Hepatocyte (in vitro differentiated cells): ENCODE results near the gene MAST4. TPM values are rescaled to one million over a fixed set of nuclear protein-coding genes. Genes with fewer than 3 reads are reported as not detected.
A peak's percentile ranks its signal among the peaks of the same experiment; 100 is the strongest.

ENCODE experiments used
- DNase-seq: peaks from one replicate; pipeline ENCODE4 v3.0.0-alpha.2; 2016; ENCODE audit warnings: low spot score
- H2AFZ ChIP-seq: fragments of 200-600 bp; sonication (generic); 2 replicates; pipeline ENCODE4 v1.6.0; 2016; ENCODE audit warnings: antibody characterized with exemption, mild to moderate bottlenecking
- H3K27ac ChIP-seq: fragments of 200-600 bp; sonication (generic); 2 replicates; pipeline ENCODE4 v1.5.1; 2016; ENCODE audit warnings: mild to moderate bottlenecking
- H3K27me3 ChIP-seq: fragments of 200-600 bp; sonication (generic); 2 replicates; pipeline ENCODE4 v1.6.1; 2016
- H3K36me3 ChIP-seq: fragments of 200-600 bp; sonication (generic); replicated peaks from 2 replicates; pipeline ENCODE4 v1.5.1; 2016; ENCODE audit warnings: low read depth; ENCODE audit not compliant: insufficient read depth
- H3K4me1 ChIP-seq: fragments of 200-600 bp; sonication (generic); 2 replicates; pipeline ENCODE4 v1.5.1; 2016; ENCODE audit warnings: mild to moderate bottlenecking, moderate library complexity; ENCODE audit not compliant: insufficient read depth
- H3K4me2 ChIP-seq: fragments of 200-600 bp; sonication (generic); 2 replicates; pipeline ENCODE4 v1.6.0; 2016
- H3K4me3 ChIP-seq: fragments of 200-600 bp; sonication (generic); 2 replicates; pipeline ENCODE4 v1.5.1; 2016; ENCODE audit warnings: mild to moderate bottlenecking
- H3K79me2 ChIP-seq: fragments of 200-600 bp; sonication (generic); 2 replicates; pipeline ENCODE4 v1.6.0; 2017; ENCODE audit warnings: mild to moderate bottlenecking
- H3K9me2 ChIP-seq: fragments of 200-600 bp; sonication (generic); replicated peaks from 2 replicates; pipeline ENCODE4 v1.6.0; 2017; ENCODE audit warnings: mild to moderate bottlenecking; ENCODE audit not compliant: insufficient read depth
- H3K9me3 ChIP-seq: fragments of 200-600 bp; sonication (generic); 2 replicates; pipeline ENCODE4 v1.5.1; 2016; ENCODE audit warnings: low read depth, mild to moderate bottlenecking
- H4K20me1 ChIP-seq: fragments of 200-600 bp; sonication (generic); 2 replicates; pipeline ENCODE4 v1.6.0; 2016; ENCODE audit warnings: mild to moderate bottlenecking; ENCODE audit not compliant: insufficient read depth, poor library complexity, severe bottlenecking
- CTCF ChIP-seq: fragments of 200-600 bp; sonication (generic); IDR thresholded peaks from 2 replicates; pipeline ENCODE4 v1.5.1; 2016; ENCODE audit warnings: antibody characterized with exemption, mild to moderate bottlenecking; ENCODE audit not compliant: poor library complexity
- EZH2 ChIP-seq: fragments of 200-600 bp; sonication (generic); IDR thresholded peaks from 2 replicates; pipeline ENCODE4 v1.6.1; 2016; ENCODE audit warnings: antibody characterized with exemption, mild to moderate bottlenecking, borderline replicate concordance
- EZH2phosphoT487 ChIP-seq: fragments of 200-600 bp; sonication (generic); IDR thresholded peaks from one replicate; pipeline ENCODE4 v1.6.1; 2018; ENCODE audit warnings: antibody characterized with exemption, mild to moderate bottlenecking, low read depth, moderate library complexity; ENCODE audit not compliant: unreplicated experiment, severe bottlenecking
- WGBS: methylation state at CpG from one replicate; pipeline ENCODE4 v1.1.6; 2016; ENCODE audit warnings: low lambda C conversion rate; ENCODE audit errors: missing lambda C conversion rate; 5-methylcytosine and 5-hydroxymethylcytosine counted together
- polyA plus RNA-seq: library from polyadenylated mRNA; unstranded; fragments of >200 nt; fragmentation: Nextera tagmentation; extraction: Ambion mirVana; gene quantifications from 2 replicates; pipeline ENCODE4 v1.2.1, GENCODE V29; 2016
- total RNA-seq: library from RNA; depleted of rRNA; stranded (reverse); fragments of >200 nt; gene quantifications from 2 replicates; pipeline ENCODE4 v1.2.3, GENCODE V29; 2014

MAST4 gene
- total and polyA plus RNA-seq, 2 experiments from 2014 or later = 11.7 to 13.2 TPM

GRCh38 chr5:66796305-66797292 is 200.4 kb downstream of the MAST4 start:
- Histone ChIP-seq H3K27me3 (no peaks in the 10 kb centered on the region), H3K4me1 (no peaks in the 10 kb centered on the region), H3K9me2 (no peaks in the 10 kb centered on the region), H3K79me2 (no peaks in the 10 kb centered on the region), H3K4me2 (no peak overlapping the region), H4K20me1 (no peaks in the 10 kb centered on the region), H3K36me3 (no peaks in the 10 kb centered on the region), H3K27ac (no peak overlapping the region), H3K9me3 (no peaks in the 10 kb centered on the region), H3K4me3 (no peak overlapping the region), H2AFZ (no peak overlapping the region)
- DNase-seq = no peak
- WGBS = 84% methylated on average over 9 of the region's 9 CpGs
- TF ChIP-seq CTCF = peak; percentile 17
- no peak for TF ChIP-seq EZH2phosphoT487

GRCh38 chr5:66802941-66803340 is 206.7 kb downstream of the MAST4 start:
- no peaks in the 10 kb centered on the region for H4K20me1 ChIP-seq
- no peak for DNase-seq
- WGBS = 77% methylated on average over 3 of the region's 3 CpGs
- peaks cover 6% of the 10 kb centered on the region for H3K27me3 ChIP-seq
- H3K36me3 ChIP-seq = no peaks in the 10 kb centered on the region
- H3K79me2 ChIP-seq = no peaks in the 10 kb centered on the region
- H3K4me2 ChIP-seq = no peak overlapping the region
- H3K9me3 ChIP-seq = no peaks in the 10 kb centered on the region
- H3K4me1 ChIP-seq = no peaks in the 10 kb centered on the region
- no peak overlapping the region for H3K4me3 ChIP-seq
- H3K27ac ChIP-seq = no peak overlapping the region
- TF ChIP-seq EZH2 (no peak), EZH2phosphoT487 (no peak)
- H3K9me2 ChIP-seq = no peaks in the 10 kb centered on the region
- H2AFZ ChIP-seq = no peak overlapping the region

GRCh38 chr5:66805514-66806430 is 209.6 kb downstream of the MAST4 start:
- TF ChIP-seq EZH2 (no peak), CTCF (no peak), EZH2phosphoT487 (no peak)
- no peaks in the 10 kb centered on the region for H3K79me2 ChIP-seq
- no peak overlapping the region for H3K4me2 ChIP-seq
- H3K36me3 ChIP-seq = no peaks in the 10 kb centered on the region
- peaks cover 6% of the 10 kb centered on the region for H3K27me3 ChIP-seq
- 88% methylated on average over 8 of the region's 8 CpGs for WGBS
- H4K20me1 ChIP-seq = no peaks in the 10 kb centered on the region
- no peaks in the 10 kb centered on the region for H3K9me2 ChIP-seq
- no peaks in the 10 kb centered on the region for H3K4me1 ChIP-seq
- H2AFZ ChIP-seq = no peak overlapping the region
- no peak overlapping the region for H3K27ac ChIP-seq
- DNase-seq = no peak
- H3K4me3 ChIP-seq = no peak overlapping the region
- no peaks in the 10 kb centered on the region for H3K9me3 ChIP-seq
